Kidney capillary endothelial cell (primary cell): ENCODE results near the gene PMS1.
"Not testable (repeated sequence)": the region's sequence is repeated elsewhere in the genome, so short reads cannot be mapped to it uniquely, and the experiment has no call there.

ENCODE experiments used
- DNase-seq: peaks from one replicate; pipeline ENCODE4 v3.0.0-alpha.2; 2018; ENCODE audit warnings: low spot score

Gene PMS1

GRCh38 chr2:189818249-189819038 is 34.2 kb downstream of the PMS1 start:
- DNase-seq = no peak

- no peak for DNase-seq
These were observed 35.1 kb downstream of the PMS1 start for GRCh38 chr2:189819297-189819704.

- no peak for DNase-seq
These were observed 37.9 kb downstream of the PMS1 start for GRCh38 chr2:189821953-189822748.

- DNase-seq = no peak
These were observed 40.6 kb downstream of the PMS1 start for GRCh38 chr2:189824694-189825396.

- DNase-seq = no peak
These were observed 41.8 kb downstream of the PMS1 start for GRCh38 chr2:189826039-189826438.

- no peak for DNase-seq
These were observed 45.0 kb downstream of the PMS1 start for GRCh38 chr2:189829102-189829833.

GRCh38 chr2:189830510-189830909 is 46.3 kb downstream of the PMS1 start:
- no peak for DNase-seq

- no peak for DNase-seq
These were observed 49.8 kb downstream of the PMS1 start for GRCh38 chr2:189834059-189834458.

- not testable (repeated sequence) for DNase-seq
These were observed 50.4 kb downstream of the PMS1 start for GRCh38 chr2:189834642-189835041.

- DNase-seq = no peak
These were observed 51.8 kb downstream of the PMS1 start for GRCh38 chr2:189835855-189836558.

- DNase-seq = no peak
These were observed 52.4 kb downstream of the PMS1 start for GRCh38 chr2:189836644-189837043.

- no peak for DNase-seq
These were observed 53.1 kb downstream of the PMS1 start for GRCh38 chr2:189837326-189837725.

GRCh38 chr2:189841019-189841418 is 56.8 kb downstream of the PMS1 start:
- no peak for DNase-seq

- no peak for DNase-seq
These were observed 64.0 kb downstream of the PMS1 start for GRCh38 chr2:189848276-189848675.

- DNase-seq = no peak
These were observed 65.3 kb downstream of the PMS1 start for GRCh38 chr2:189849550-189849949.

- no peak for DNase-seq
These were observed 67.0 kb downstream of the PMS1 start for GRCh38 chr2:189851174-189851826.

- DNase-seq = no peak
These were observed 69.9 kb downstream of the PMS1 start for GRCh38 chr2:189854187-189854586.

GRCh38 chr2:189854940-189855339 is 70.7 kb downstream of the PMS1 start:
- no peak for DNase-seq

- no peak for DNase-seq
These were observed 74.0 kb downstream of the PMS1 start for GRCh38 chr2:189858291-189858690.

- no peak for DNase-seq
These were observed 75.9 kb downstream of the PMS1 start for GRCh38 chr2:189860161-189860560.

- DNase-seq = no peak
These were observed 78.5 kb downstream of the PMS1 start for GRCh38 chr2:189862751-189863150.
